GM13976 (cell line): ENCODE results near the gene SLC38A1.

ENCODE experiments used
- DNase-seq: peaks from one replicate; pipeline ENCODE4 v3.0.0; 2012; ENCODE audit warnings: low spot score
- CTCF ChIP-seq: IDR thresholded peaks from 2 replicates; pipeline ENCODE4 v1.5.1; 2012; ENCODE audit warnings: borderline replicate concordance, mild to moderate bottlenecking; ENCODE audit not compliant: insufficient read depth; ENCODE audit errors: extremely low read depth, missing control alignments, control extremely low read depth
- in situ Hi-C: fragments of 300-500 bp; cut with MboI; formaldehyde crosslinking; loops from one replicate; pipeline ENCODE4 v1.12.0; 2022; ENCODE audit warnings: low sequenced_read_pairs, mixed read lengths, inconsistent platforms; ENCODE audit not compliant: unreplicated experiment

Gene SLC38A1

GRCh38 chr12:46184798-46185595 lies 83.8 kb downstream of the SLC38A1 start:
- DNase-seq, result no peak
- in situ Hi-C loops, result no loop called here

GRCh38 chr12:46183112-46183511 lies 85.7 kb downstream of the SLC38A1 start:
- in situ Hi-C loops, result no loop called here
- DNase-seq, result no peak
- no peak for TF ChIP-seq CTCF

More at GRCh38 chr12:46184798-46185595, 83.8 kb downstream of the SLC38A1 start:
- TF ChIP-seq CTCF, result no peak

- TF ChIP-seq CTCF, result no peak
- no peak for DNase-seq
- in situ Hi-C loops, result no loop called here
Observed at GRCh38 chr12:46181465-46181864, 87.4 kb downstream of the SLC38A1 start.

- no peak for TF ChIP-seq CTCF
- in situ Hi-C loops, result no loop called here
- no peak for DNase-seq
Observed at GRCh38 chr12:46179693-46180452, 89.0 kb downstream of the SLC38A1 start.

- DNase-seq, result no peak
- in situ Hi-C loops, result no loop called here
- no peak for TF ChIP-seq CTCF
Observed at GRCh38 chr12:46177837-46178608, 90.8 kb downstream of the SLC38A1 start.

GRCh38 chr12:46177025-46177424 lies 91.8 kb downstream of the SLC38A1 start:
- in situ Hi-C loops, result no loop called here
- TF ChIP-seq CTCF, result no peak
- no peak for DNase-seq
